H7 (cell line): ENCODE data around the gene CLEC2L. TPM values are rescaled to one million over a fixed set of nuclear protein-coding genes. Genes with fewer than 3 reads are reported as not detected.

Experiments used
- DNase-seq: peaks from one replicate; pipeline ENCODE4 v3.0.0; 2012
- H3K27me3 ChIP-seq: 2 replicates; pipeline ENCODE4 v1.6.0; 2011; ENCODE audit warnings: mild to moderate bottlenecking, low read length; ENCODE audit not compliant: control insufficient read depth, insufficient read depth
- H3K36me3 ChIP-seq: replicated peaks from 2 replicates; pipeline ENCODE4 v1.5.1; 2011; ENCODE audit warnings: low read length; ENCODE audit not compliant: control insufficient read depth, insufficient read depth
- H3K4me3 ChIP-seq: 2 replicates; pipeline ENCODE4 v1.5.1; 2011; ENCODE audit warnings: low read depth, mild to moderate bottlenecking, control low read depth, low read length, moderate library complexity; ENCODE audit not compliant: insufficient read depth
- total RNA-seq: library from RNA; depleted of rRNA; stranded (reverse); fragments of >200 nt; shearing (Covaris generic); gene quantifications from 2 replicates; pipeline ENCODE4 v1.2.3, GENCODE V29; 2014; rRNA removed

CLEC2L gene
- not detected in 2 replicates for total RNA-seq

DNA sequence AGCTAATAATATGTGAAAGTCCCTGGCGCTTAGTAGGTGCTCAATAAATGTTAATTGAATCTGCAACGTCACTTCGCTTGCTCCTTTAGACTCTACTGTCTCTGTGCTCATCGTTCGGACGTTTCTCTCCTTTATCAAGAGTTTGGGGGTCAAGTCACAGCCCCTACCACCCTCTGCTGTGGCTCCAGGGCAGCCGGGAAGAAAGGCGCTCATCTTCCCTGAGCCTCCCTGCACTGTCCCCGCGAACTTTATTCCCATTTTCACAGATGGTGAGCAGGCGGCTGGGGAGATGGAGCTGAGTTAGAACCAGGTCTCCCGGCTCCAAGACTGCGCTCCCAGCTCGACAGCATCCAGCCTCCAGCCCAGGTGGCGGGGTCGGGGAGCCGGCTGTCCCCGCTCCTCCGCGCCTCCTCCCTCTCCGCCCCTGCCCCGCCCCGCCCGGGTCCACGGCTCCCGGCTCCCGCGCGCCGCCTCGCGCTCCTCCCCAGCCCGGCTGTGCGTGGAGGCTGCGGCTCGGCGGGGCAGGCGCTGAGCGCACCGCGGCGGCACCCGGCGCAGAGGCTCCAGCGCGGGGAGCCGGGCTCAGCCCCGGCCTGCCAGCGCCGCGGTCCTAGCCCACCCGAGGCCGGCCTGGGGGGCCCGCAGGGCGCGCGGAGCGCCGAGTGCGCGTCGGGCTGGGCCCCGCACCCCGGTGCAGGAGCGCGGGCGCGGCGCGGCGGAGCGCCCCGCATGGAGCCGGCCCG is at the start of gene CLEC2L:
Gene CLEC2L (plus strand): TSS at position 487 of the 743 bp plus-strand sequence. CDS start 243 bp downstream, at position 730.
- no peaks in the 10 kb centered on the region for H3K36me3 ChIP-seq
- peak within 1 kb of the TSS; percentile 38 for H3K4me3 ChIP-seq
- peak; percentile 86 for DNase-seq
- H3K27me3 ChIP-seq, result peaks cover 49% of the 10 kb centered on the region

DNA sequence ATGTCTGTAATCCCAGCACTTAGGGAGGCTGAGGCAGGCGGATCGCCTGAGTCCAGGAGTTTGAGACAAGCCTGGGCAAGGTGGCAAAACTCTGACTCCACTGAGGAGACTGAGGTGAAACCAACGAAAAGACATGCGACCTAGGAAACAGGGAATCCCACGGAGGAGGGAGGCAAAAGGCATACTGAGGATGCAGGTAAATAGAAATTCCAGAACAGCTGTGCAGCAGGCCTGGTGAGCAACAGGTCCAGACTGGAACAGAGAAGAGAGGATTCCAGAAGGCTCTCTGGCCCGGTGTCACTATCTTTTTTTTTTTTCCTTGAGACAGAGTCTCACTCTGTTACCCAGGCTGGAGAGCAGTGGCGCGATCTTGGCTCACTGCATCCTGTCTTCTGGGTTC is 47.3 kb upstream of the CLEC2L start:
- no peak overlapping the region for H3K4me3 ChIP-seq
- DNase-seq, result no peak
- H3K36me3 ChIP-seq, result peaks cover 9% of the 10 kb centered on the region
- H3K27me3 ChIP-seq, result no peaks in the 10 kb centered on the region; the same call in 1 of the 2 replicates

DNA sequence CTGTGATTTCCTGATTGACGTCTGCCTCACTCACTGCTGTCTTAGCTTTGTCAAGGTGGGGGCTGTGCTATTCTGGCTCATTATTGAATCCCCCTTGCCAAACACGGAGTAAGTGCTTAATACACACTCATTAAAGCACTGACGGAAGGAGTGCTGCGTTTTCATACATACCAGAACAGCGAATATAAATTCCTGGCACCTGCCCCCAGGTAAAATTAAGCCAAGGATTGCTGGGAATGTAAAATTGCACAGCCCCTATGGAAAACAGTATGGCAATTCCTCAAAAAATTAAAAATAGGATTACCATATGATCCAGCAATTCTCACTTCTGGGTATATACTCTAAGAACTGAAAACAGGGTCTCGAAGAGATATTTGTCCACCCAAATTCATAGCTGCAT is 46.6 kb upstream of the CLEC2L start:
- H3K4me3 ChIP-seq, result no peak overlapping the region
- no peak for DNase-seq
- H3K27me3 ChIP-seq, result peaks cover 4% of the 10 kb centered on the region; the same call in 1 of the 2 replicates
- H3K36me3 ChIP-seq, result peaks cover 9% of the 10 kb centered on the region

- H3K4me3 ChIP-seq, result no peak overlapping the region
- H3K36me3 ChIP-seq, result peaks cover 9% of the 10 kb centered on the region
- DNase-seq, result no peak
Measured at GRCh38 chr7:139479620-139480019, 43.9 kb upstream of the CLEC2L start.

DNA sequence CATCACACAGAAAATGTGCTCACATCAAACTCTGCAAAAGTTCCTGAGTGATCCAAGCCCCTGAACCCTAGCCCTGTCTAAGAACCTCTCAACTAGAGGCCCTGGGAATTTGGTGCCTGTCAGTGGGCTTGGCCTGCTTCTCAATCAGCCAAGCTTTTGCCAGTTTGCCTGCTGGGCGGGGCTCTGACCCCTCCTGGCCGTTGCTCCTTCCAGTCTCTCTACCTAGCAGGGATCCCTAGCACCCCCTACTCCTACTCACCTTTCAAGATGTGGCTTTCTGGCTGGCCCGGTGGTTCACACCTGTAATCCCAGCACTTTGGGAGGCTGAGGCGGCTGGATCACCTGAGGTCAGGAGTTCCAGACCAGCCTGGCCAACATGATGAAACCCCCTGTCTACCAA is 42.1 kb upstream of the CLEC2L start:
- H3K4me3 ChIP-seq, result no peak overlapping the region
- DNase-seq, result peak; percentile 76
- H3K27me3 ChIP-seq, result peaks cover 23% of the 10 kb centered on the region
- peaks cover 6% of the 10 kb centered on the region for H3K36me3 ChIP-seq

More at GRCh38 chr7:139479620-139480019, 43.9 kb upstream of the CLEC2L start:
- H3K27me3 ChIP-seq, result peaks cover 23% of the 10 kb centered on the region

- Histone ChIP-seq H3K36me3 (peaks cover 6% of the 10 kb centered on the region), H3K4me3 (peak overlapping the region; percentile 70), H3K27me3 (peaks cover 23% of the 10 kb centered on the region)
- DNase-seq, result peak; percentile 55
Measured at GRCh38 chr7:139482122-139482521, 41.4 kb upstream of the CLEC2L start.

GRCh38 chr7:139482662-139483466 is 40.6 kb upstream of the CLEC2L start:
- DNase-seq, result peak; percentile 89
- Histone ChIP-seq H3K27me3 (peaks cover 23% of the 10 kb centered on the region), H3K36me3 (peaks cover 6% of the 10 kb centered on the region), H3K4me3 (peak overlapping the region; percentile 70)

GRCh38 chr7:139487366-139488080 is 36.0 kb upstream of the CLEC2L start:
- Histone ChIP-seq H3K36me3 (no peaks in the 10 kb centered on the region), H3K4me3 (no peak overlapping the region), H3K27me3 (peaks cover 13% of the 10 kb centered on the region; the same call in 1 of the 2 replicates)
- no peak for DNase-seq

- DNase-seq, result no peak
- H3K27me3 ChIP-seq, result peaks cover 2% of the 10 kb centered on the region; the same call in 1 of the 2 replicates
- no peaks in the 10 kb centered on the region for H3K36me3 ChIP-seq
- H3K4me3 ChIP-seq, result no peak overlapping the region
Measured at GRCh38 chr7:139488810-139489209, 34.7 kb upstream of the CLEC2L start.

DNA sequence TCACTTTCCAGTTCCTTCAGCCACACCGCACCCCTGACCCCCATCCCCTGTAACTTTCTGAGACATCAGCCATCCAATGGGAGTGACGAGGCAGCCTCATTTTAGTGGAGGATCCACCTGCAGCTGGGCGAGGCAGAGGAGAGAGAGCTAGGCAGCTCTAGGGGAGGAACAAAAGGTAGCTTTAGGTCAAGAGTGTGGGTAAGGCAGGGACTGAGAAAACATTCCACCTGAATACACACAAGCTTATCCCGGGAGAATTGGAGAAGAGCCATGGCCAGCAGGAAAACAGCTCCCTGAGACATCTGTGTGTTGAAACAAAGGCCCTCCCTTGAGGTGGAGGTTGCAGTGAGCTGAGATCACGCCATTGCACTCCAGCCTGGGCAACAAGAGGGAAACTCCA is 33.4 kb upstream of the CLEC2L start:
- no peaks in the 10 kb centered on the region; the same call in 1 of the 2 replicates for H3K27me3 ChIP-seq
- no peak for DNase-seq
- no peak overlapping the region for H3K4me3 ChIP-seq
- no peaks in the 10 kb centered on the region for H3K36me3 ChIP-seq

GRCh38 chr7:139492293-139492692 is 31.2 kb upstream of the CLEC2L start:
- no peak for DNase-seq
- Histone ChIP-seq H3K4me3 (no peak overlapping the region), H3K36me3 (no peaks in the 10 kb centered on the region), H3K27me3 (no peaks in the 10 kb centered on the region; the same call in 1 of the 2 replicates)

DNA sequence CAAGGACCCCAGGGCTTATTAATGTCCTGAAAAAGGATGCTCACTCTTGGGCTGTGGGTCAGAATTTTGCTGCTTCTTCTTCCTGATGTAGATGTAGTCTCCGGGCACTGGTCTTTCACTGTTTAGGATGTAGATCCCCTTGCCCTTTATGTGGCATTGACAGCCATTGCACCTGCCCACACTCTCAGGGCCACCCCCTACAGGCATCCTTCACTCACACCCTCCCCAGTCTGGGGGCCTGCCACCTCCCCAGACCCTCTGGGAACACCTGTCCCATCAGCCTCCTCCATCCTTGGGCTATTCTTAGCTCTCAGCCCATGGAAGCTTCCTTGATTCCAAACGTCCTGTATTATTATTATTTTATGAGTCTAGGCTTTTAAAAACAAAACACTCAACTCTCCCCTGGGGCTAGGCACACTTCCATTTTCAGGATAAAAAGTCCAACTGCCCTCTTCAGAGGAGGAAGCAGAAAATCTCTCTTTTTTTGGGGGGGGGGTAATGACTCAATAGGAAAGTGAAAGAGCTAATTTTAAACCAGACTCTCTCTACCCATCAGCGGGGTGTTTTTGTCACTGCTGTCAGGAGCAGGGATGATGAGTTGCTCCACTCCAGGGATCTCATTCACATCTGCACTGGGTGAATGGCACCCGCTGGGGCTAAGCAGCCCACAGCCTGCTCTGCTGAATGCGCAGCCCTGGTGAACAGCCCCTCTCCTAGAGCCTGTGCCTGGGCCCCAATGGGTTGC is 28.5 kb upstream of the CLEC2L start:
- H3K4me3 ChIP-seq, result no peak overlapping the region
- no peak for DNase-seq
- no peaks in the 10 kb centered on the region; the same call in 1 of the 2 replicates for H3K27me3 ChIP-seq
- H3K36me3 ChIP-seq, result no peaks in the 10 kb centered on the region

DNA sequence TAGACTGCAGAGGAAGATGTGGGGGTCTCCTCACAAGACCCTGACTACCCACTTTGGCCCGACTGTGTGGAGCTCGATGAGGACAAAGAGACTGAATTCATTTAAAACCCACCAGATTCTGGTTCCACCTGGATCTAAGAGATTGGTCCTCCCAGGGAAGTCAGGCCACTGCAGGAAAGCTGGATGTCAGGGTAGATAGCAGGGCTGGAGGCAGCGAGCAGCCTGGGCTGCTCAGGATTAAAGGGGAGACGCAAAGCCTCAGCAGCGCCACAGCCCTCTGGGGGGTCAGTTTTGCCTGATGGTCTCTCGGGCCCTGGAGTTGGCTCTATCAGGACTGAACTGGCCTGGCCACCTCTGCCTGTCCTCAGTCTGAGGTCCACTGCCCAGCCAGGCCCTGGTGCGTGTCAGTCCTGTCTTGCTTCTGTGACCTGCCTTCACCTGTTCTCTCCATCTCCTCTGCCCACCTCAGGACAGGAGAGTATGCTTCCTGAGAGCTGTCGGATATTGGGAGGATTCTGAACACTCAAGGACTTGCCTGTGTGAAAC is 27.8 kb upstream of the CLEC2L start:
- Histone ChIP-seq H3K36me3 (no peaks in the 10 kb centered on the region), H3K4me3 (no peak overlapping the region), H3K27me3 (no peaks in the 10 kb centered on the region; the same call in 1 of the 2 replicates)
- no peak for DNase-seq
